HCT116 (cell line): Measurements from ENCODE around the gene CCDC124. TPM values are rescaled to one million over a fixed set of nuclear protein-coding genes. Genes with fewer than 3 reads are reported as not detected.

Source experiments
- ATAC-seq: fragments of 200-7000 bp; cut with Tn5 transposase; 2 replicates; pipeline ENCODE4 v1.9.1; 2020; ENCODE audit warnings: mild to moderate bottlenecking, moderate library complexity
- BruUV-seq: library from RNA; stranded (reverse); fragments of 400-500 nt; replicated peaks from 2 replicates; lab custom pipeline; 2021; lab: Mats Ljungman, UMichigan
- CTCF ChIA-PET: fragments of 300-600 bp; sonication (Branson Sonifier 250); formaldehyde crosslinking; loops from one replicate; lab custom pipeline; 2021; ENCODE audit warnings: antibody characterized with exemption; lab: Charles Lee
- POLR2A ChIA-PET: fragments of 300-600, 350-600 bp; sonication (Branson Sonifier 250); formaldehyde crosslinking; loops from one replicate; lab custom pipeline; 2021; ENCODE audit warnings: antibody characterized with exemption; lab: Charles Lee
- RAD21 ChIA-PET, 2 experiments: fragments of 300-600 bp; sonication (Branson Sonifier 250); formaldehyde crosslinking; loops; one replicate each; lab custom pipeline; 2023; ENCODE audit warnings: low total read pairs in 2 of 2; ENCODE audit not compliant: uncharacterized antibody in 2 of 2, unreplicated experiment in 2 of 2, low non-redundant PET in 1 of 2; lab: Charles Lee
- DNase-seq: peaks from one replicate; pipeline ENCODE4 v3.0.0-alpha.2; 2010; ENCODE audit warnings: low read depth, low spot score
- H2AFZ ChIP-seq: fragments of 200-600 bp; shearing (Covaris generic), sonication (generic); 2 replicates; pipeline ENCODE4 v1.6.1; 2017; ENCODE audit warnings: low read depth, mixed run types, mixed read lengths, antibody characterized with exemption, low read length; ENCODE audit not compliant: poor library complexity, severe bottlenecking
- H3K27ac ChIP-seq: 2 replicates; pipeline ENCODE4 v1.5.1; 2012; ENCODE audit warnings: low read depth, low read length
- H3K27me3 ChIP-seq: fragments of 200-600 bp; sonication (generic); 2 replicates; pipeline ENCODE4 v1.6.1; 2016; ENCODE audit warnings: mixed run types, low read length, mixed read lengths; ENCODE audit not compliant: insufficient read depth
- H3K36me3 ChIP-seq, 2 experiments: fragments of 200-500 bp in 1 of 2; fragments of 200-600 bp in 1 of 2; sonication (Bioruptor generic) in 1 of 2; sonication (generic) in 1 of 2; 2 replicates each; pipeline versions ENCODE4 v1.5.1 to v1.6.1; 2014 to 2016; ENCODE audit warnings: low read length in 2 of 2, inconsistent platforms in 1 of 2, mixed read lengths in 1 of 2, mixed run types in 1 of 2; ENCODE audit not compliant: insufficient read depth in 2 of 2, control insufficient read depth in 1 of 2
- H3K4me1 ChIP-seq, 2 experiments: fragments of 200-600 bp in 1 of 2; sonication (generic) in 1 of 2; 2 replicates each; pipeline versions ENCODE4 v1.5.1 to v1.6.1; 2012 to 2017; ENCODE audit warnings: low read length in 2 of 2, inconsistent platforms in 1 of 2, mild to moderate bottlenecking in 1 of 2, mixed read lengths in 1 of 2, mixed run types in 1 of 2, moderate library complexity in 1 of 2; ENCODE audit not compliant: insufficient read depth in 2 of 2, control insufficient read depth in 1 of 2
- H3K4me2 ChIP-seq: fragments of 200-600 bp; sonication (generic); 2 replicates; pipeline ENCODE4 v1.6.1; 2017; ENCODE audit warnings: mixed run types, low read length, mixed read lengths
- H3K4me3 ChIP-seq, 2 experiments: fragments of 200-600 bp in 1 of 2; sonication (generic) in 1 of 2; replicated peaks in 1 of 2; 2 replicates each; pipeline ENCODE4 v1.5.1; 2011 to 2016; ENCODE audit warnings: low read length in 2 of 2, control low read depth in 1 of 2, low read depth in 1 of 2, mild to moderate bottlenecking in 1 of 2, mixed read lengths in 1 of 2, mixed run types in 1 of 2
- H3K79me2 ChIP-seq: fragments of 200-600 bp; sonication (generic); 2 replicates; pipeline ENCODE4 v1.6.1; 2017; ENCODE audit warnings: mild to moderate bottlenecking, mixed run types, low read length, moderate library complexity, mixed read lengths; ENCODE audit not compliant: insufficient read depth
- H3K9ac ChIP-seq: fragments of 200-600 bp; sonication (generic); 2 replicates; pipeline ENCODE4 v1.6.1; 2016; ENCODE audit warnings: low read length, mixed read lengths
- H3K9me2 ChIP-seq: fragments of 200-600 bp; sonication (generic), shearing (Covaris generic); 2 replicates; pipeline ENCODE4 v1.6.1; 2017; ENCODE audit warnings: mixed run types, mild to moderate bottlenecking, moderate library complexity; ENCODE audit not compliant: insufficient read depth
- H3K9me3 ChIP-seq, 2 experiments: fragments of 200-500 bp in 1 of 2; fragments of 200-600 bp in 1 of 2; sonication (Bioruptor generic) in 1 of 2; sonication (generic) in 1 of 2; 2 replicates each; pipeline ENCODE4 v1.6.1; 2014 to 2017; ENCODE audit warnings: low read length in 2 of 2, mixed read lengths in 2 of 2, inconsistent platforms in 1 of 2, low read depth in 1 of 2, mild to moderate bottlenecking in 1 of 2, mixed run types in 1 of 2, moderate library complexity in 1 of 2; ENCODE audit not compliant: control insufficient read depth in 1 of 2, insufficient read depth in 1 of 2
- H4K20me1 ChIP-seq: fragments of 200-600 bp; sonication (generic), shearing (Covaris generic); 2 replicates; pipeline ENCODE4 v1.6.1; 2017; ENCODE audit warnings: mixed run types, mild to moderate bottlenecking, moderate library complexity; ENCODE audit not compliant: insufficient read depth
- CBX3 ChIP-seq: IDR thresholded peaks from 2 replicates; pipeline ENCODE4 v1.6.1; 2012; ENCODE audit warnings: low read depth
- CEBPB ChIP-seq: IDR thresholded peaks from 2 replicates; pipeline ENCODE4 v1.6.1; 2012; ENCODE audit warnings: low read depth
- EZH2 ChIP-seq: fragments of 200-600 bp; sonication (generic); IDR thresholded peaks from 2 replicates; pipeline ENCODE4 v1.6.1; 2017; ENCODE audit warnings: antibody characterized with exemption, mixed run types
- JUND ChIP-seq: IDR thresholded peaks from 2 replicates; pipeline ENCODE4 v1.6.1; 2012
- POLR2A ChIP-seq: IDR thresholded peaks from 2 replicates; pipeline ENCODE4 v1.7.0; 2011; ENCODE audit warnings: borderline replicate concordance; ENCODE audit not compliant: insufficient read depth, insufficient read length; ENCODE audit errors: extremely low read depth
- POLR2AphosphoS5 ChIP-seq: IDR thresholded peaks from 2 replicates; pipeline ENCODE4 v1.6.1; 2011; ENCODE audit warnings: mild to moderate bottlenecking, low read depth, low read length, moderate library complexity
- SIN3A ChIP-seq: IDR thresholded peaks from 2 replicates; pipeline ENCODE4 v1.6.1; 2012; ENCODE audit warnings: low read depth
- SP1 ChIP-seq: IDR thresholded peaks from 2 replicates; pipeline ENCODE4 v1.6.1; 2012; ENCODE audit warnings: low read depth
- TCF7L2 ChIP-seq: IDR thresholded peaks from 2 replicates; pipeline ENCODE4 v1.7.0; 2011; ENCODE audit warnings: borderline replicate concordance, inconsistent platforms; ENCODE audit not compliant: insufficient read depth, insufficient read length; ENCODE audit errors: extremely low read depth
- ZFX ChIP-seq: fragments of 450-650 bp; IDR thresholded peaks from 2 replicates; pipeline ENCODE4 v1.6.1; 2017
- ZNF274 ChIP-seq: fragments of 200-500 bp; sonication (Bioruptor generic); IDR thresholded peaks from 2 replicates; pipeline ENCODE4 v1.6.1; 2014; ENCODE audit warnings: mild to moderate bottlenecking, low read depth, low read length, inconsistent platforms
- intact Hi-C: fragments of 100-400 bp; cut with micrococcal nuclease; formaldehyde crosslinking; loops from 2 replicates; pipeline ENCODE4 v1.10.0; 2022
- total RNA-seq: library from RNA; stranded (reverse); gene quantifications from one replicate; pipeline ENCODE4 v1.2.1, GENCODE V29; 2021; ENCODE audit not compliant: unreplicated experiment
- TF ChIP-seq, protein P1 (sequence below): IDR thresholded peaks from 2 replicates; pipeline ENCODE4 v1.6.1; 2011; ENCODE audit warnings: mild to moderate bottlenecking, low read length, moderate library complexity; ENCODE audit not compliant: insufficient replicate concordance; ENCODE audit errors: extremely low read depth
- TF ChIP-seq, protein P2 (sequence below): IDR thresholded peaks from 2 replicates; pipeline ENCODE4 v1.6.1; 2012

The CCDC124 gene
- total RNA-seq, 1 experiment from 2014 or later: 177 TPM

GRCh38 chr19:17989425-17990094, 56.7 kb downstream of the CCDC124 start (continued):
- TF ChIP-seq, protein P1, sequence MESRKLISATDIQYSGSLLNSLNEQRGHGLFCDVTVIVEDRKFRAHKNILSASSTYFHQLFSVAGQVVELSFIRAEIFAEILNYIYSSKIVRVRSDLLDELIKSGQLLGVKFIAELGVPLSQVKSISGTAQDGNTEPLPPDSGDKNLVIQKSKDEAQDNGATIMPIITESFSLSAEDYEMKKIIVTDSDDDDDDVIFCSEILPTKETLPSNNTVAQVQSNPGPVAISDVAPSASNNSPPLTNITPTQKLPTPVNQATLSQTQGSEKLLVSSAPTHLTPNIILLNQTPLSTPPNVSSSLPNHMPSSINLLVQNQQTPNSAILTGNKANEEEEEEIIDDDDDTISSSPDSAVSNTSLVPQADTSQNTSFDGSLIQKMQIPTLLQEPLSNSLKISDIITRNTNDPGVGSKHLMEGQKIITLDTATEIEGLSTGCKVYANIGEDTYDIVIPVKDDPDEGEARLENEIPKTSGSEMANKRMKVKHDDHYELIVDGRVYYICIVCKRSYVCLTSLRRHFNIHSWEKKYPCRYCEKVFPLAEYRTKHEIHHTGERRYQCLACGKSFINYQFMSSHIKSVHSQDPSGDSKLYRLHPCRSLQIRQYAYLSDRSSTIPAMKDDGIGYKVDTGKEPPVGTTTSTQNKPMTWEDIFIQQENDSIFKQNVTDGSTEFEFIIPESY: no peak
- TF ChIP-seq SIN3A (no peak), ZNF274 (no peak), POLR2AphosphoS5 (no peak), CBX3 (no peak), TCF7L2 (no peak), ZFX (no peak), JUND (no peak), POLR2A (no peak), EZH2 (no peak), SP1 (no peak), CEBPB (no peak)

- H3K9me3 ChIP-seq: no peaks in the 10 kb centered on the region
These were observed 60.4 kb downstream of the CCDC124 start for GRCh38 chr19:17993076-17993813.

More at GRCh38 chr19:17993076-17993813, 60.4 kb downstream of the CCDC124 start:
- Histone ChIP-seq H3K4me1 (peaks cover 8 to 20% of the 10 kb centered on the region in 2 experiments), H4K20me1 (no peaks in the 10 kb centered on the region), H3K27me3 (no peaks in the 10 kb centered on the region), H3K36me3 (no peaks in the 10 kb centered on the region), H3K9ac (no peak overlapping the region), H3K9me2 (no peaks in the 10 kb centered on the region), H3K4me3 (no peak overlapping the region), H3K4me2 (no peak overlapping the region), H2AFZ (no peak overlapping the region), H3K27ac (no peak overlapping the region), H3K79me2 (no peaks in the 10 kb centered on the region)
- DNase-seq (no peak), ATAC-seq (no peak)
- ChIA-PET POLR2A (interaction anchor here (0.7 kb wide), 1 partner anchor 676 kb away, joined by 3 read pairs; no protein-coding TSS in a partner anchor), RAD21 (interaction anchor here in 1 of 2 experiments (1.3 kb wide), 1 partner anchor 123 kb away, joined by 3 read pairs; no protein-coding TSS in a partner anchor), CTCF (interaction anchor here (1.0 to 6.2 kb wide), 2 partner anchors 43 to 58 kb away, joined by 3 to 127 read pairs; partner anchors contain the start of gene CCDC124)
- no TSS peak for BruUV-seq
- intact Hi-C loops: no loop called here
- TF ChIP-seq, protein P2, sequence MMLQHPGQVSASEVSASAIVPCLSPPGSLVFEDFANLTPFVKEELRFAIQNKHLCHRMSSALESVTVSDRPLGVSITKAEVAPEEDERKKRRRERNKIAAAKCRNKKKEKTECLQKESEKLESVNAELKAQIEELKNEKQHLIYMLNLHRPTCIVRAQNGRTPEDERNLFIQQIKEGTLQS: no peak

Other genes starting within 250 kb of the CCDC124 start
- gene UNC13A, start 244.7 kb upstream of the CCDC124 start, total RNA-seq: 29.0 TPM
- gene MAP1S, start 213.5 kb upstream of the CCDC124 start, total RNA-seq: 80.8 TPM
- 28.1 TPM for gene FCHO1, start 181.5 kb upstream of the CCDC124 start, total RNA-seq
- 22.2 TPM for gene B3GNT3, start 137.9 kb upstream of the CCDC124 start, total RNA-seq
- 0.96 TPM for gene INSL3, start 111.5 kb upstream of the CCDC124 start, total RNA-seq
- gene JAK3, start 85.0 kb upstream of the CCDC124 start, total RNA-seq: 5.7 TPM
- gene RPL18A, start 73.1 kb upstream of the CCDC124 start, total RNA-seq: 3,525 TPM
- gene SLC5A5, start 61.1 kb upstream of the CCDC124 start, total RNA-seq: 0.59 TPM
- gene KCNN1, start 34.1 kb downstream of the CCDC124 start, total RNA-seq: 0.61 TPM
- gene ARRDC2, start 75.2 kb downstream of the CCDC124 start, total RNA-seq: 36.5 TPM
- gene IL12RB1, start 153.9 kb downstream of the CCDC124 start, total RNA-seq: not detected
- 14.2 TPM for gene MAST3, start 164.8 kb downstream of the CCDC124 start, total RNA-seq
- 53.4 TPM for gene PIK3R2, start 220.1 kb downstream of the CCDC124 start, total RNA-seq
- 64.6 TPM for gene IFI30, start 240.8 kb downstream of the CCDC124 start, total RNA-seq